Fibroblast of lung (primary cell): ENCODE data around the gene CBX8. TPM values are rescaled to one million over a fixed set of nuclear protein-coding genes. Genes with fewer than 3 reads are reported as not detected.

Experiments
- DNase-seq, 2 donors: peaks; one replicate each; pipeline versions ENCODE4 v3.0.0 to v3.0.0-alpha.2; 2010; ENCODE audit warnings: low read depth in 2 of 2
- H2AFZ ChIP-seq: 2 replicates; pipeline ENCODE4 v1.5.1; 2012; ENCODE audit warnings: low read length, control low read depth, inconsistent platforms
- H3K27ac ChIP-seq: 2 replicates; pipeline ENCODE4 v1.5.1; 2011; ENCODE audit warnings: low read length, control low read depth; ENCODE audit not compliant: insufficient read depth
- H3K27me3 ChIP-seq: 2 replicates; pipeline ENCODE4 v1.5.1; 2011; ENCODE audit warnings: mild to moderate bottlenecking, low read length; ENCODE audit not compliant: control insufficient read depth, insufficient read depth
- H3K36me3 ChIP-seq: 2 replicates; pipeline ENCODE4 v1.5.1; 2011; ENCODE audit warnings: low read length; ENCODE audit not compliant: control insufficient read depth, insufficient read depth
- H3K4me1 ChIP-seq: 2 replicates; pipeline ENCODE4 v1.5.1; 2011; ENCODE audit warnings: low read length; ENCODE audit not compliant: control insufficient read depth, insufficient read depth; ENCODE audit errors: extremely low read depth
- H3K4me2 ChIP-seq: 2 replicates; pipeline ENCODE4 v1.5.1; 2011; ENCODE audit warnings: low read length, control low read depth; ENCODE audit not compliant: insufficient read depth; ENCODE audit errors: extremely low read depth
- H3K4me3 ChIP-seq, 4 experiments: fragments of 200-600 bp in 1 of 4; sonication (generic) in 1 of 4; replicated peaks in 1 of 4; 2 replicates each; pipeline ENCODE4 v1.5.1; 2011 to 2016; ENCODE audit warnings: low read length in 4 of 4, low read depth in 3 of 4, mild to moderate bottlenecking in 3 of 4, control low read depth in 2 of 4, inconsistent platforms in 1 of 4, mixed read lengths in 1 of 4; ENCODE audit not compliant: insufficient read depth in 1 of 4; ENCODE audit errors: control extremely low read depth in 1 of 4
- H3K79me2 ChIP-seq: 2 replicates; pipeline ENCODE4 v1.5.1; 2012; ENCODE audit warnings: mild to moderate bottlenecking, low read length, inconsistent platforms; ENCODE audit not compliant: control insufficient read depth, insufficient read depth
- H3K9ac ChIP-seq: 2 replicates; pipeline ENCODE4 v1.5.1; 2011; ENCODE audit warnings: mild to moderate bottlenecking, low read length, control low read depth; ENCODE audit not compliant: insufficient read depth
- H3K9me3 ChIP-seq: 2 replicates; pipeline ENCODE4 v1.5.1; 2012; ENCODE audit warnings: low read depth, low read length; ENCODE audit not compliant: control insufficient read depth, insufficient read depth
- H4K20me1 ChIP-seq: 2 replicates; pipeline ENCODE4 v1.5.1; 2011; ENCODE audit warnings: low read length; ENCODE audit not compliant: control insufficient read depth, insufficient read depth; ENCODE audit errors: extremely low read depth
- CTCF ChIP-seq, 2 donors: IDR thresholded peaks in 1 of 2; conservative IDR thresholded peaks in 1 of 2; 1 replicate in 1 of 2; 2 replicates in 1 of 2; pipeline ENCODE4 v1.5.1; 2011 to 2012; ENCODE audit warnings: low read length in 2 of 2, control low read depth in 1 of 2, inconsistent platforms in 1 of 2, low read depth in 1 of 2, mild to moderate bottlenecking in 1 of 2
- EZH2 ChIP-seq: IDR thresholded peaks from 2 replicates; pipeline ENCODE4 v1.5.1; 2012; ENCODE audit warnings: low read length, control low read depth, mild to moderate bottlenecking; ENCODE audit errors: missing control alignments
- polyA plus RNA-seq, 2 donors: library from polyadenylated mRNA; depleted of rRNA in 1 of 2; stranded (reverse) in 1 of 2; unstranded in 1 of 2; fragments of >200 nt; gene quantifications; 2 replicates each; pipeline ENCODE4 v1.2.1, GENCODE V29; 2011 to 2012; ENCODE audit warnings: missing spikeins in 1 of 2
- total RNA-seq: library from RNA; depleted of rRNA; stranded (reverse); fragments of >200 nt; gene quantifications from 2 replicates; pipeline ENCODE4 v1.2.1, GENCODE V29; 2014

Gene CBX8
- total and polyA plus RNA-seq, 2 donors (not counting 1 experiment from before 2014, with no cell fraction given) = 0.19 to 4.0 TPM

- H3K4me2 ChIP-seq = no peak overlapping the region
- H3K36me3 ChIP-seq = no peaks in the 10 kb centered on the region
- H3K9me3 ChIP-seq = no peaks in the 10 kb centered on the region
- H3K4me1 ChIP-seq = no peaks in the 10 kb centered on the region
- H3K27me3 ChIP-seq = peaks cover 59% of the 10 kb centered on the region
- no peak overlapping the region for H2AFZ ChIP-seq
- no peaks in the 10 kb centered on the region for H3K79me2 ChIP-seq
- no peak overlapping the region for H3K9ac ChIP-seq
- H4K20me1 ChIP-seq = no peaks in the 10 kb centered on the region
- TF ChIP-seq CTCF (conservative IDR thresholded peaks at IDR 0.05 in 1 of 2, IDR thresholded peaks at IDR 0.05 in 1 of 2; ENCODE audit: low read depth in 1 of 2, low read length in 2 of 2) = no peak
- no peak for TF ChIP-seq EZH2
- no peak for DNase-seq
- H3K4me3 ChIP-seq = no peak overlapping the region
- no peak overlapping the region for H3K27ac ChIP-seq
These were observed 22.8 kb upstream of the CBX8 start for GRCh38 chr17:79819534-79820276.

DNA sequence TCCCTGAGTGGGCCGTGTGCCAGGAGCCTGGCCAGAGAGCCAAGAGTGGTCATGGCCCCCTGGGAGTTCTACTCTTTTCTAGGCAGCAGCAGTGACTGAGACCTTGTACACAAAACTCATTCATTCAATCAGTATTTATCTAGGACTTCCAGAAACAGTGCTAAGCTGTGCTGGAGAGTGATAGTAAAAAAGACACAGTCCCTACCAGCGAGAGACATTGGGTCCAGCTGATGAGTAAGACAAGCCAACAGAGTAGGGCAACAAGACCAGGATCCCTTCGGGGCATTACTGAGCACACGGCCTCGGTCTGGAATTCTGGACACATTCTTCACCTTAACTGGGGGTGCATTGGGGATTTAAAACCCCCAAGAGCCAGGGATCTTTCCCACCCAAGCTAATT, 22.2 kb upstream of the CBX8 start:
- Histone ChIP-seq H3K4me3 (no peak overlapping the region), H3K4me2 (no peak overlapping the region), H3K27me3 (peaks cover 64% of the 10 kb centered on the region), H3K36me3 (no peaks in the 10 kb centered on the region), H3K9me3 (no peaks in the 10 kb centered on the region), H3K9ac (no peak overlapping the region), H3K27ac (no peak overlapping the region), H3K4me1 (no peaks in the 10 kb centered on the region), H3K79me2 (no peaks in the 10 kb centered on the region), H4K20me1 (no peaks in the 10 kb centered on the region), H2AFZ (no peak overlapping the region)
- no peak for DNase-seq
- TF ChIP-seq EZH2 (no peak), CTCF (conservative IDR thresholded peaks at IDR 0.05 in 1 of 2, IDR thresholded peaks at IDR 0.05 in 1 of 2; ENCODE audit: low read depth in 1 of 2, low read length in 2 of 2) (no peak)

DNA sequence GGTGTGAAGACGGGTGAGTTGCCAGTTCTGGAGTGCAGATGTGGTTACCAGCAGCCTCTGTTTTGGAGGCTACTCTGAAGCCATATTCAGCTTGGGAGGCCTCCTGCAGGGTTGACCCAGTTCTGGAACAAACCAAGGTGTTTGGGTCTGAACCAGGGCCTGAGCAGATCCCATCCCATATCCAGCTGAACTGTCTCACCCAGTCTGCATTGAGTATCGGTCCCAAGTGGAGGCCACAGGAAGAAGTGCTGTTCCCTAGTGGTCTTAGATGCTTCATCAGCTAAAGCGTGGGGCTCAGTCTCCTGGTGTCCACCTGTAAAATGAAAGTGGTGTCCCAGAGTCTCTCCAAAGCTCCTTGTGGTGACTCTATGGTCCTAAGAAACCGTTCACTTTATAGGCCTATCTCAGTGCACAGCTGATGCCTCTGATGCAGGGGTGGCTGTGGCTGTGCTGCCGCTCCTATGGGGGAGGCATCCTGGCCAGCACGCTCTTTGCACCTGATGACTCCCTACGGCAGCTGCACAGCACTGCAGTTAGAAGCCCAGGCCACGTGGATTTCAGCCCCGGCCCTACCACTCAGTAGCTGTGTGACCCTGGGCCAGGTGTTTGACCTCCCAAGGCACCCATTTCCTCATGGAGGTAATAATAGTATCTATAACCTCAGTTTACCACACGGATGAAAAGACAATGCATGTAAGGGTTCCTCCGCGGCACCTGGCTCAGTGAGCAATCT, 21.3 kb upstream of the CBX8 start:
- Histone ChIP-seq H4K20me1 (no peaks in the 10 kb centered on the region), H3K9ac (no peak overlapping the region), H2AFZ (no peak overlapping the region), H3K27me3 (peaks cover 65% of the 10 kb centered on the region), H3K79me2 (no peaks in the 10 kb centered on the region), H3K36me3 (no peaks in the 10 kb centered on the region), H3K9me3 (no peaks in the 10 kb centered on the region), H3K4me2 (no peak overlapping the region), H3K4me3 (no peak overlapping the region), H3K27ac (no peak overlapping the region), H3K4me1 (no peaks in the 10 kb centered on the region)
- no peak for DNase-seq
- TF ChIP-seq CTCF (conservative IDR thresholded peaks at IDR 0.05 in 1 of 2, IDR thresholded peaks at IDR 0.05 in 1 of 2; ENCODE audit: low read depth in 1 of 2, low read length in 2 of 2) (no peak), EZH2 (no peak)
